Activated CD8-positive, alpha-beta memory T cell treated with anti-CD3 and anti-CD28 coated beads, Interleukin-2, amount 50 U/mL, for 1 hour (primary cell): ENCODE measurements around the gene E2F7.

Experiments
- DNase-seq: peaks from one replicate; pipeline ENCODE4 v3.0.0-alpha.2; 2020; ENCODE audit errors: extremely low read depth

Gene E2F7

DNA sequence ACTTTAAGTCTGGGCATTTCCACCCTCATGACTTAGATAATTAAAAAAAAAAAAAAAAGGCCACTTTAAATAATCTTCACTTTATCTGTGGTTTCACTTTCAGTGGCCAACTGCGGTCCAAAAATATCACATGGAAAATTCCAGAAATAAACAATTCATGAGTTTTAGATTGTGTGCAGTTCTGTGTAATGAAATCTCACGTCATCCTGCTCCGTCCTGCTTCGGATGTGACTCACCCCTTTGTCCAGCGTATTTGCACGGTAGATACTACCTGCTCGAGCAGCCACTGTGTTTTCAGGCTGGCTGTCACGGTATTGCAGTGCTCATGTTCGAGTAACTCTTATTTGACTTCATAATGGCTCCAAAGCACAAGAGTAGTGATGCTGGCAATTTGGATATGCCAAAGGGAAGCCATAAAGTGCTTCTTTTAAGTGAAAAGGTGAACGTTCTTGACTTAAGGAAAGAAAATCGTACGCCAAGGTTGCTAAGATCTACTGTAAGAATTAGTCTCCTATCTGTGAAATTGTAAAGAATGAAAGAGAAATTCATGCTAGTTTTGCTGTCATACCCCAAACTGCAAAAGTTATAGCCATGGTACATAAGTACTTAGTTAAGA, 2.4 kb downstream of the E2F7 start:
- no peak for DNase-seq

DNA sequence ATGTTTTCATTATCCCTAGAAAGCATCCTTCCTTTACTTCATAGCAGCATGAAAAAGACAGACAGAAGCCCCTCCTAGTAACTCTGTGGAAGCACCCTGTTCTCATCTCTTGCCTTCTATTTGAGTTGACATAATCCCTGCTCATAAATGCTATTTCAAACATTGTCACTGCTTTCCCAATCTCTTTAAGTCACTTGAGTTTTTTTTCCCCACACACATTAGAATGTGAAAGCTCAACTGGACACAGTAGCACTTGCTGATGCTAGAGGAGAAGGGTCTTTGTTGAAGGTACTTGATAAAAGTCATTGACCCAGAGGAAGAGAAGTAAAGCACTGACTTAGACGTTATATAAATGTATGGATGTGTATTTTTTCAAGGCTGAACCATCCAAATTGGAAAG, 3.0 kb downstream of the E2F7 start:
- DNase-seq, result no peak

GRCh38 chr12:77060883-77061240, 4.5 kb downstream of the E2F7 start:
- DNase-seq, result no peak

GRCh38 chr12:77060136-77060882, 5.1 kb downstream of the E2F7 start:
- no peak for DNase-seq

DNA sequence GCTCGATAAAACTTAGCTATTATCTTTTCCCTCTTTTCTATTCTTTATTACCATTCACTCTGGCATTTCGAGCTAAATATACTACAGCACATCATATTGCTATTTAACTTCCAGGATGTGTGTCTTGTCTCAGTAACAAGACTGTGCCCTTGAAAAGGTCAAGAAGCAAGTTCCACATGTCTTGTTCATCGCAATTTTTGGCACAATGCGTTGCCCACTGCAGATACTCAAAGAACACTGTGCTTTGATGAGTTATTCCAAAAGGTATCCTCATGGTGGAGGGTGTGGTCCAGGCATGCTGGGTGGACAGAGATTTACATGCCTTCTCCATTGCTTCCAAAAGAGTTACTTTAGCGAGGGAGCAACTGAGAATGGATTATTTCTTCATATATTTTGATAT, 6.6 kb downstream of the E2F7 start:
- no peak for DNase-seq

- no peak for DNase-seq
Measured at GRCh38 chr12:77054851-77055250, 10.5 kb downstream of the E2F7 start.

DNA sequence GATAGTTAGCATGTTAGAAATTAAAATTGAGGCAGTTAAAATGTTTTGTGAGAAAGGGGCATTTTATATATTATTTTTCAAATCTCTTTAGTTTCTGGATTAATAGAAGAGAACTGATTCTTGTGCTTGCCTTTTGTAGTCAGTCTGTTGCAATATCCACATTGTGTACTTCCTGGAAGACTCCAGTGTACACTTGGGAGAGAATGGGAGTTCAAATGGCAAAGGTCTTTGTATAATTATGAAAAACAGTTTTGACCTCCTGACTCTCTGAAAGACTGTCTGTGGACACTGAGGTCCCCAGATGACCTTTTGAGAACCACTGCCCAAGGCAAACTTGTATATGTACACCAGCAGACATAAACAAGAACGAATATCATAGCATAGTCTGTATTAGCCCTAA, 12.1 kb downstream of the E2F7 start:
- DNase-seq, result no peak

DNA sequence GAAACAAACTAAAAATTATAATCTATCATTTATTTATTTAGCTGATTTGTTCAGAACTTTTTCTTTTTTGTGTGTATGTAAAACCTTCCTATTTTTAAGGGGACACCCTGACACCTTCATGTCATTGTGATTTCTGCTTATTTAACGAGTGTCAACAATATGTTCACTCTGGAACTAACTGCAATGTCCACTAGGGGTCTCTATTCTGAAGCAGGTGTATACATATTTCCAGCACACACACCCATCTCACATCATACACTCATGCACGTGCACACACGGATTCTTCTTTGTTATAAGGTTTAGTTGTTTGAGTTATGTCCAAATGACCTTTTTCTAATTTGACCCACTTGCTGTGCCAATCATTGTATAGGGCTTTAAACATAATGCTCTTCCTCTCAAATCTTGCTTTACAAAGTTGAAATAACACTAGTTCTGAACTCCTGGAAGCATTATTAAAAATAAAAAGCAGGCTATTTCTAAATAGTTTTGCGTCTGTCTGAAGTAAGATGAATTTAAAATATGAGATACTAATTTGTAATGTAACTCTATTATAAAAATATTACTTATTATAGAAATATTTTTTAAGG, 15.5 kb downstream of the E2F7 start:
- no peak for DNase-seq

DNA sequence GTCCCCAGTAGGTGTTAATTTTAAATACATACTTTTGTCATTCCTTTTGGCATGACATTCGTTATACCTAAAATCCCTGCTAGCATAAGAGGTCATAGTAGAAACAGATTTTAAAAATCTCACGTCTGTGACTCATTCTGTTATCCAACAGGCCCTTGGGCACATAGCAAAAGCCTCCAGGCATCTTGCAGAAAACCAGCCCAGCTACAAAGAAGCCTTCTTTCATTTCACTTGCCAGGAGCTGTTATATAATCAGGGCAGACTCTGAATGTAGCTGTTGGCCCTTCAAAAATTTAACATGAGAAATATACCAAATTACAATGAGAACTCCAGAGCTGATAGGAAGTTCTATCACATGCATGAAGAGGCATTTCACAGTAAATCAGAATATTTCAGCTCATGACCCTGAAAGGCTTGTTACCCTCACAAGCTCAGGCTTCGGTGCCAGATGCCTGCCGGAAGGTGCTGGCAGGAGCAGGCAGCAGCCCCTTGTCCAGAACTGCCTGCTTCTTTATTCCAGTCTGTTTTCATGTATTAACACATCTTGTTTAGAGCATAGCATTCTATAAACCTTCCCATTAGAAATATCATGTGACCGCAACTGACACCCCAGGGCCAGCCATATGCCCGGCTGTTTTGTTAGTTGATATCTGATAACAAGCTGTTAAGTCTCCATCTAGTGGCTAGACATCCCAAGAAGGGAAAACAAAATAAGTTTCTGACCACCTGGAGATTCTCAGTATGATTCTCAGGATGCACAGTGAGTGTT, 17.8 kb downstream of the E2F7 start:
- no peak for DNase-seq

DNA sequence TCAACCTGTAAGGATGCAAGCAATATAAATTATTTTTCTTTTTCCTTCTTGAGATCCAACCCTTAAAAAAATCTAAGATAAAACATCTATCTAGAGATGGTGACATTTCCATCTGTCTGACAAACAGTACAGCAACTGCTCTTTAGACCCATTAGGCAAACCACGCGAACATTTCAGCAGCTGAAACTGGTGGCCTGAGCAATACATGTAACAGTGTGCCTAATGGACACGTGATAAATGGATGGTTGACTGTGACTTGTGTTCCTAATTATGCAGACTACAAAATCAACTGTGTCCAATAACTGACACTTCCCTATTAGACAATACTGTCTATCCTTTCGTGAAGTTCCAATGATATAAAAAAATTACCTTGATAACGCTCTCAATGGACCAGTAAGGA, 18.9 kb downstream of the E2F7 start:
- DNase-seq, result no peak

DNA sequence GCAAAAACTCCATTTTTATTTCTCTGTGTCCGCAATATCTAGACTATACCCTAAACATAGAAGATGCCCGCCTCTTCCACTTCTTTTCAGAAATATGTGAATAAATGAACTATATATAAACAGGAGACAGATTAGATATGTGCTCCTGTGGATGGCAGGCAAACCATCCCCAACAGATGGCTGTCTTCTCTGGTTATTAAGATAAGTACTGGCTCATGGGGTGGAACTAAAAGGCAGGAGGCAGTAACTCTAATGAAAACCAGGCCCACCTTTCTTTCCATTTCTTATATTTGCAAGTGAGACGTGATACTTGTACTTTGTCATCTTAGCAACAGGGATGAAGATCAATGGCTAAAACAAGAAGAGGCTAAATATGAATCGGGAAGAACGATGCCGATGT, 20.2 kb downstream of the E2F7 start:
- no peak for DNase-seq

GRCh38 chr12:77044721-77045120, 20.6 kb downstream of the E2F7 start:
- no peak for DNase-seq

DNA sequence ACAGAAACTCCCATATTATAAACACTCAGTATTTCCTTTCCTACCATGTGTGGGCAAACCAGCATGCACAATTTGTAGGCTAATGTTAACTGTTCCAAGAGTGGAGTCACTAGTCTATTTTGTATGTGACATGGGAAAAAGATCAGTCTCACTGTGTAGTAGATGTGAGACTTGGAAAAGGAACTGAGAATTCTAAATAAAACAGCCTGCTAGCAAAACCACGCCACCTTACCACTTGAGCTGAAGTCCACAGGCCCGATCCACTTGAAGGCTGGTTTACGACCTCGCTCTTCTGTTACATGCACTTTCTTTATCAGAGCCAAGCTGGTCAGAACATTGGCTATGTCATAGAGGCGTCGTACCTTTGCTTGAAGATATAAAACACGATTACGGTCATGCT, 22.5 kb downstream of the E2F7 start:
- no peak for DNase-seq

DNA sequence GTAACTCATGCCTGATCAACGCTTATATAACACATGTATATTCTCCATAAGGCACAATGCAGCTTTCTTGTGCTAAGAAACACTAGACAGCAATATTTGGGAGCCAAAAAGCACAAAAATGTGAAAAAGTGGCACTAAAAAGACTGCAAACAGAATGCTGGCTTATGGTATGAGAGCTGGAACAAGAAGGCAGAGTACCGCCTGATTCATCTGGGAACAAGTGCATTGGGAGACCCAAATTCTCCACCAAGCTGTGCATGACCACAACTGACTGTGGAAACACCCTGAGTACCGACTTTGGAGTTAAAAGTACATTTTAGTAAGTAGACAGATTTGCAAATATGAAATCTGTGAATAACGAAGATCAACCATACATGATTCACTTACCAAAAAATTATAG, 25.1 kb downstream of the E2F7 start:
- DNase-seq, result no peak

DNA sequence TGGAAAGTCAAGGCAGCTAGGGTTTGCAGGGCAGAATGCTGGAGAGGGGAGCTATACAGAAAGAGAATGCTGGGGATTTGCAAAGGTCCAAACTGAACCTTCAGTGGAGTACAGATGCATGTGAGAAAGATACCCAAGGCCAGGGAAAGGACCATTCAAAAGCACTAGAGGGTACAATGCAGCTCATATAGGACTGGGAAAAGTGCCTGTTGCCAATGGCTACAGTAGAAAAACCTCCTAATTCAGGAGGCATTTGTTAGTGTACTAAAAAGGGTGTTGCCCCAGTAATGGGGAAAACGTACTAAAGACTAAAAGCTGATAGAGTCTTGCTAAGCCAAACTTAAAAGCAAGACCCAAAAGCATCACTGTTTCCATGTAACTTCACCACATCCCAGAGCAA, 30.1 kb downstream of the E2F7 start:
- no peak for DNase-seq

- DNase-seq, result no peak
Measured at GRCh38 chr12:77033658-77034536, 31.5 kb downstream of the E2F7 start.

- DNase-seq, result no peak
Measured at GRCh38 chr12:77032406-77032805, 33.0 kb downstream of the E2F7 start.

DNA sequence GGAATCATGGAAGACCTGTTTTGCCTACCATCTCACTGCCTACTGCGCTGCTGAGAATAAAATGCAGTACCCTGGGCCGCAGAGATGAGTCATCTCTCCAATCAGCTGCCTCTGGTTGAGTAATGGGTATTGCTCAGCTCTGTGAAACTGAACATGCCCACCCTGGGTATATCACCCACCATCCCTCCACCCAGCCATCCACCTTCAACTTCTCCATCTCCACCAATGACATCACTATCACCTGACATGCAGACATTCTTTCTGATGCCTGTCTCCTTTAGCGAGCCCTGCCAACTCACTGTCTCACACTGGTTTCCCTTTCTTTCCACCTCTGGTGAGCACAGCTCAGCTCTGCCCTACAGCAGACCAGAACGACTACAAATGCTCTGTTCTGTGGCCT, 33.6 kb downstream of the E2F7 start:
- no peak for DNase-seq

DNA sequence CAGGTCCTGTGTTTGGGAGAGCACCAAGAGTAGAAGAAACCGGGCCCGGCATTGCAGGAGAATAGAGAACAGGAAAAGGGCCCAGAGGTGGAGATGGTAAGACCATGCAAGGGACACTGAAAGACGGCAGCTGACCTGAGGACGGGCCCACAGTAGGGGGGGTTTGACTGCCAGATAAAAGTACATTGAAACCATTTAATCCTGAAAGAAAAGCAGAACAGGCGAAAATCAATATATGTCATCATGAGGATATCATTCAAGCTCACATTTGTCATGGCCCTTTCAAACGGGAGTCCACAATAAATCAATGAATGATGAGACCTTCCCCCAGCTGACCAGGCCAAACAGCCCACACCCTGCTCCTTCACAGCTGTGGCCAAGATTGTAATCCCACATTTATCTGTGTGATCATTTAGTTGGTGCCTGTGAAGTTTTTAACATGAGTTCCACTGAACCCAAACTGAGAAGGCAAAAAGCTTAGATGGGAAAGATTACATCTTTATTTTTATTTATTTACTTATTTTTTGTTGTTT, 39.5 kb downstream of the E2F7 start:
- DNase-seq, result no peak

DNA sequence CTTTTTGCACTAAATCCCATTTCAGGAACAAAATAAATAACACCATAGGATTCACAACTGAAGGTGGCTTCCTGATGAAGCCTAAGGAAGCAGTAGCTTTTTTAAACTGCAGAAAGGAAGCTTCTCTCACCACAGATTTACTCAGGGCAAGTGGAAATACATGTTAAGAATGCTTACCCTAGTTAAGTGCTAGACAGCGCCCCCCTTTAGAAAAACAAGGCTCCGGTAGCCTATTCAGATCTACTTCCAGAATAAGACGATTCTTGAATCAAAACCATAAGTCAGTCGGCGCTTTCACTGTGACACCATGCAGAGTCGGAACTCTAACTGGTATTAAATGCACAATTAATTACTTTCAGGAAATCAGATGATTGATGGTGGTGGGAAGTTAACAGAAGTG, 41.9 kb downstream of the E2F7 start:
- no peak for DNase-seq

- no peak for DNase-seq
Measured at GRCh38 chr12:77019920-77020319, 45.4 kb downstream of the E2F7 start.

DNA sequence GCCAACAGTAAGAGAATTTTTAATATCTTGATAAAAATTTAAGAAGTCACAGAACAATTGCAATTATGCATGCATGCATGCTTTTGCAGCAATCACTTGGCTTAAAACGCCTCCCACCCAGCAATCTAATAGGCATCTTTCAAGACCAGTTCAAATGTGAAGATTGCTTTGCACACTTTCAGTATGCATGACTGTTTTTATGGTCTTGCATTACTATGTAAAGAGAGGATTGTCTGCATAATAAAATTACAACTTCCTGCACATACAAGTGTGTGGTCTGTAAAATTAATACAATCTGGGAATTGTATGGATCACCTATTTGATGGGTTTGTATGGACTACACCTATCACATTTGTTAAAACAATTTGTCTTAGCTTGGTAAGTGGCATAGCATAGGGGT, 48.8 kb downstream of the E2F7 start:
- DNase-seq, result no peak
